SHP77 (cell line): ENCODE results near the gene GCN1.

Experiments used
- DNase-seq, 2 experiments: peaks; one replicate each; lab custom pipeline; 2025; lab: John Stamatoyannopoulos, UW

Gene GCN1

DNA sequence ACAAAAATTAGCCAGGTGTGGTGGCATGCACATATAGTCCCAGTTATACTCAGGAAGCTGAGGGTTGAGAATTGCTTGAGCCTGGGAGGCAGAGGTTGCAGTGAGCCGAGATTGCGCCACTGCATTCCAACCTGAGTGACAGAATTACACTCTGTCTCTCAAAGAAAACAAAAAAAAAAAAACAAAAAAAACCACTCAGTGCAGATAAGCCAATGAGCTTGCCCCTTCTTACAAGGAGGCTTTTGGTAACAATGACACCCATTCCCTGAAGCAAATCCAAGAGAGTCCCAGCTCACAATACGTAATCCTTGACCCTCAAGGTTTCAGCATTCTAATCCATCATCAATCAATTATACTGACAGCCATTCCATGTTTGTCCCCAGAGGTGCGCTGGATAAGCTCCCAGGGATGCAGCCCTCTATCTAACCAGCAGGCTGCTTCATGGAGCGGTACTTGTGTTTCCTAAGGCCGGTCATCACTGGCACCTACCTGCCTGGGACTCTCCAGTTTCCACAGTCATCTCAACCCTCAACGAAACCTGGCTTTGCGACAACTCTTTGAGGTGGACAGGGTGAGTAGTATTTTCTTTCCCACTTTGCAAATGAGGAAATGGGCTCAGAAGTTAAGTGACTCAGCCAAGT is 12.4 kb downstream of the GCN1 start:
- no peak for DNase-seq

DNA sequence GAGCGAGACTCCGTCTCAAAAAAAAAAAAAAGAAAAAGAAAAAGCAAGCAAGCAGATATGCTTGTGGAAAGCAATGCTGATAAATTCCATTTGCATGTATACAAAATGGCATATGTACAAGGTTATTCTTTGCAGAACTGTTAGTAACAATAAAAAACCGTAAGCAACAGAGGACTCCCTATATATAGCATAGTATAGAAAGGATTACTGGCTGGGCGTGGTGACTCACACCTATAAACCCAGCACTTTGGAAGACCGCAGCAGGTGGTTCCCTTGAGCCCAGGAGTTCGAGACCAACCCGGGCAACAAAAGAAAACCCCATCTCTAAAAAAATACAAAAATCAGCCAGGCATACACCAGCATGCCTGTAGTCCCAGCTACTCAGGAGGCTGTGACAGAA is 13.5 kb downstream of the GCN1 start:
- DNase-seq: no peak

- no peak for DNase-seq
Measured at GRCh38 chr12:120175537-120175936, 19.0 kb downstream of the GCN1 start.

- no peak for DNase-seq
Measured at GRCh38 chr12:120175062-120175461, 19.5 kb downstream of the GCN1 start.

DNA sequence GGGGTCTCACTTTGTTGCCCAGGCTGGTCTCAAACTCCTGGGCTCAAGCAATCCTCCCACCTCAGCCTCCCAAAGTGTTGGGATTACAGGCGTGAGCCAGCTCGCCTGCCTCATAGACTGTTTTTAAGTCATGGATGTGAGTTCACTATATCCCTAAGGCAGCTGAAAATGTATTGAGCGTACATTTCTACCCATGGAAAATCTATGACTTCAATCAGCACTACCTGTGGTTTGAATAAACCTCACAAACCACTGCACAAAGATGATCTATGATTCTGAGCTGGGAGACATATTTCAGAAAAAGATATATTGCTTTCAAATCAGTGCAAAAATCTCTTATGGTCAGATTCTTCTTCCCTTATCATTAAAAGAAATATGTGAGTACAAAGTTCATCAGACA is 22.5 kb downstream of the GCN1 start:
- no peak for DNase-seq

GRCh38 chr12:120170631-120171030 is 23.9 kb downstream of the GCN1 start:
- DNase-seq: no peak

DNA sequence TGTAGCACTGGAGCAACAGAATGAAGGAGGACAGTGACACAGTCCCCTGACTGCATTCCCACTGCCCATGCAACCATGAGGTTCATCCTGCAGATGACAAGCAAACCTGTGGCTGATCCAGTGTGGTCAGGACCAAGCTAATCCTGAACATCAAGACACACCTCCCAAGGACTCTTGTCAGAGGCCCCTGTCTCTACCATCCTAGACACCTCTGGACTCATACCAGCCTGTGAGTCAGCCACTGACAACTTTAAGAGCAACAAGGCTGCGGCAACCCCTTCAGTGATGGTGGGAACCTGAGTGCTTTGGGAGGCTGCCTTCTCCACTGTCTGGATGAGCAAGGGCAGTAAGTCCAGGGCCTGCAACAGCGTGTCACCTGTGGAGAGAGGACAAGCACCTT is 24.6 kb downstream of the GCN1 start:
- DNase-seq: no peak

- DNase-seq: no peak
Measured at GRCh38 chr12:120168337-120168736, 26.2 kb downstream of the GCN1 start.

- DNase-seq: no peak
Measured at GRCh38 chr12:120167529-120168095, 26.9 kb downstream of the GCN1 start.

GRCh38 chr12:120164293-120164692 is 30.2 kb downstream of the GCN1 start:
- DNase-seq: no peak

GRCh38 chr12:120162763-120163162 is 31.8 kb downstream of the GCN1 start:
- no peak for DNase-seq

GRCh38 chr12:120161852-120162251 is 32.7 kb downstream of the GCN1 start:
- DNase-seq: no peak

DNA sequence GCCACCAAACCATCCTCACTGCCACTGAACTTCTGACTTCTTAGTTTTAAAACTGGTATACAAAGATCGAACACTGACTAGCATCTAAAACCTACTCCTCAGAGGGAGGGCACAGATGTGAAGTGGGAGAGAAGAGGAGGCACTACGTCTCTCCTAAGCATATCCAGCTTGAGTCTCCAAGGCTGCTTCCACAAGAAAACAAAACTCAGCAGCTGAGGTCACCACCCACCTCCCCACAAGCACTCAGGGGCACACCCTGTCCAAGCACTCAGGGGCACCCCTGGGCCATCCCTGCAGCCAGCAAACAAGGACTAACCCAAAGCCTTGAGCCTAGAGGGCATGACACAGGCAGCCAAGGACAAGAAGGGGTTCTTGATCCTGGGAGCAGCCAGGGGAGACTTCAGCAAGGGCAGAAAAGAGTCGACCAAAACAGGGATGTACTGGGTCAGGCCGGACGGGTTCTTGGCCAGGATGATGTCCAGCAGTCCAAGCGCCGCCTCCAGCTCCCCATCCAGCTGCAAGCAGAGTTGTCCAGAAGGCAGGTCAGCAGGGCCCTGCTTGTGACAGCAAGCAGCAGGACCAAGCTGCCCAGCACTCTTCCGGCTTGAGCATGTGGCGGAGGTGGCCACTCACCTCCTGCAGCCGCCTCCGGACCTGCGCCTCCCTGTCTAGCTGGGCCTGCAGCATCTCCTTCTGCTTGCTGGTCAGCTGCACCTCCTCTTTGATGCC is 34.8 kb downstream of the GCN1 start:
- DNase-seq: no peak

GRCh38 chr12:120158351-120158750 is 36.2 kb downstream of the GCN1 start:
- DNase-seq: no peak

DNA sequence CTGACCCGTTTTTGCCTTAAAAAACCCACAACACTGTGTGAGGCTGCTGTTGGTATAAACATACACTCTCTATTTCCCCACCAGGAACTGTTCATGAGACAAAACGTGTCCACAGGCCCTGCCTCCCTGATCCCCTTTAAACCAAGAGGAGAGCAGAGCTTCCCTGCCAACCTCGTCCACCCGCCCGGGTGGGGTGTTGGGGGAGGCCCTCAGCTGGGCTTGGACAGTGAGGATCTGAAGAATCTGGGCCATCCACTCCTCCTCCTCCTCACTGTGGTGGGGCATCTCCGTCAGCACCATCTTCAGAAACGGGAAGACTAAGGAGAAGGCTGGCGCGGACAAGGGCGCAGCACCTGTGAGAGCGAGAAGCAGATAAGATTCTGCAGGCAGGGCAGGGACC is 36.8 kb downstream of the GCN1 start:
- no peak for DNase-seq

GRCh38 chr12:120156315-120157259 is 37.9 kb downstream of the GCN1 start:
- DNase-seq: no peak

DNA sequence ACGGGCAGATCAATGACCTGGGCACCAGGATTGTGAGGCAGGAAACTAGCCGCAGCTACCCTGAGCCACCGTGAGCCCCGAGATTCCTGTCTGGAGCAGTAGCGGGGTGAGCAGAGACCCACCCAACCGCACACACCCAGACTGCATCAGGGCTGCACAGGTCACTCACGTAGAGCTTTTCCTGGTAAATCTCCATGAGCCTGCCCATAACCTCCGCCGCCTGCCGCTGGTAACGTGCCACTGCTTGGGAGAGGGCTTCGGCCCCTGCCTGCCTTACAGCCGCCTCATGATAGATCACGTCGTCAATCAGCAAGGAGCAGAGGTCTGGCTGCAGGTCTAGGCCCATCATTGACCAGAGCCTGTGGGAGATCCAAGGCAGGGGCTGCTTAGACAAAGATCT is 39.4 kb downstream of the GCN1 start:
- DNase-seq: no peak

DNA sequence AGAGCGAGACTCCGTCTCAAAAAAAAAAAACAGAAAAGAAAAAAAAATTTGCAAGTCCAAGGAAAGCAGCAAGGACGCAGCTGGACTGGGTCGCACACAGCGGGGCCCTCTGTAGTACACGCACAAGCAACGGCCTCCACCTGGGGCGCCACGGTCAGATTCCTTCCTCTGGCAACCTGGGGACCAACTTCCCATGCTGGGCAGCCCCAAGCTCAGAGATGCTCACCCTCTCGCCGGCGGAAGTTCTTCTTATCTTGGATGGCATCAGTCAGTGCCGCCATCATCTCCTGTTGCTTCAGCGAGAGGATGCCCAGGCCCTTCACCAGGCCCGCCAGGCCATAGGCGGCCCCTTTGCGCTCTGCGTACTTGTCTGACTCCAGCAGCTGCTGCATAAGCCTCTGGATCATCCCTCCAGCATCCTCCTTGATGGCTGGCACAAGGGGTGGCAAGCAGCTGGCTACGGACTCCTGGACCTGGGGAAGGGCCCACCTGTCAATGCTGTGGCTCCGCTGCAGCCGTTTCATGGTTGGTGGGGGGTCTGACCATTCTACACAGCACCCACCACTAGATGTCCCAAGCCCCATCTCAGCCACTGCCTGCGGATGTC is 43.5 kb downstream of the GCN1 start:
- no peak for DNase-seq

DNA sequence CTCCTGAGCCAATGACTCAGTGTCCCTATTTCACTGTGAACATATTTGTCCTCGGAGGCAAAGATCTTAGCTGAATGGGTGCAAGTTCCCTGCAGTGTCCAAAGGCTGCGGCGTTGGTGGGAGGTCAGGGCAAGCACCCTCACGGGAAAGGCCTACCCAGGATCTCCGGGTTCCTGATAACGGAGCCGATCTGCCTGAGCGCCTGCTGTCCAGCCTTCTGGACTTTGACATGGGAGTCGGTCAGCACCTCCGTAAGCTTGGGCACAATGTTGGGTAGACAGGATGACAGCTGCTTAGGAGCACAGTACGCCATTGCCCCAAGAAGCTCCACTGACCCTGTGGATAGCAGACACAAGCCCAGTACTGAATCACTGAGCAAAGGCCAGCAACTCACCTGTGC is 46.5 kb downstream of the GCN1 start:
- DNase-seq: no peak

DNA sequence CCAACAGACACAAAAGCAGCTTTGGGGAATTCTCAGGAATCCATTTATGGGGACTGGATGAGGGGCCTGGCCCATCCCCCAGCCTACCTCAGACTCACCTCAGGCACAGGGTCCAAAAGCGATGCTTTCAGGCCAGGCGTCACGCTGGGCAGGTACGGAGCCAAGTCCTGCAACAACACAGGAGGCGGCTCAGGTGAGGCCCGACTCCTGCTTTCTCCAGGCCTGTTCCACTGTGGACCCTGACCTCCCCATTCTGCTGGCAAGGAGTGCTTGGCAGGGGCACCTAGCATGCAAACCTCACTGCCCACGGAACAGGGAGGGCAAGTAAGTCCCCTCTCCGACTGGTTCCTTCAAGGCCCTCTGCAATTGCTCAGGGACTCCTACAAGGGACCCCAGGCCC is 49.4 kb downstream of the GCN1 start:
- no peak for DNase-seq

DNA sequence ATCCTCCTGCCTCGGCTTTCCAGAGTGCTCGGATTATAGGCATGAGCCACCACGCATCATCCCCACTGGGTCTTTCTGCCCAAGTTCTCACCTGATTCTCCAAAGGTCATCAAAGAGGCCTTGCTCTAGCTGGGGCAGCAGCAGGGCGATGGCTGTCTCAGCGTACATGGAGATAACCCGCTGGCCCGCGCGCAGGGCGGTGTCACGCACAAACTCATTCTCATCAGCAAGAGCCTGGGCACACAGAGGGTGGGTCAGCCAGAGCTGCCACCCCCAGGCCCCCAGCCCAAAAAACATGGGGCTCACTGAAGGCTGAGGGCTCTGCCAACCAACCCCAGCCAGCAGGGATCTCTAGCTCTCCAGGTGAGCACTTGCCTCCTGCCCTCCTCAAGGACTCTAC is 50.3 kb downstream of the GCN1 start:
- DNase-seq: no peak

DNA sequence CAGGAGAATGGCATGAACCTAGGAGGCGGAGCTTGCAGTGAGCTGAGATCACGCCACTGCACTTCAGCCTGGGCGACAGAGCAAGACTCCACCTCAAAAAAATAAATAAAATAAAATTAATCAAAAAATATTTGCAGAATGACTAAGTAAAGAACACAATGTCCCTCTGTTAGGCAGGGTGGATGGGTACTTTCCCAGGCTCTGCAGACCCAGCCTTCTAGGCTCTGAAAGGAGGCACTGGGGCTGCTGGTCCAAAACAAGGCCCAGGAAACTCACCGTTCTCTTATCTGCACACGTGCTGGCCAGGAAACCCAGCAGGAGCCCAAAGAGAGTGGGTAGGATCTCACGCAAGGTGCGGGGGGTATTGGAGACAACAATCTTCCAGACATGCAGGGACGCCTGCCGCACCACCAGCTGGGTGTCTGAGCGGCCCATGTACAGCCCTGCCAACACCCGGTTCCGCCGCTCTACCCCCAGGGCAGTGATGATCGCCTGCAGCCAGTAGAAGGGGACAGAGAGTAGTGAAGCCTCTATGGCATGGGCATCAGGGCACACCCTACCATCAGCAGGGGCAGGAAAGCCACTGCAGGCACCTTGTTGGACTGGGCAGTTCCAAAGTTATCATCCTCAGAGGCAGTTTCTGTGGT is 52.2 kb downstream of the GCN1 start:
- no peak for DNase-seq
